HCT116 (cell line): ENCODE results near the gene TGM1. TPM values are rescaled to one million over a fixed set of nuclear protein-coding genes. Genes with fewer than 3 reads are reported as not detected.

ENCODE experiments used
- ATAC-seq: fragments of 200-7000 bp; cut with Tn5 transposase; 2 replicates; pipeline ENCODE4 v1.9.1; 2020; ENCODE audit warnings: mild to moderate bottlenecking, moderate library complexity
- BruUV-seq: library from RNA; stranded (reverse); fragments of 400-500 nt; replicated peaks from 2 replicates; lab custom pipeline; 2021; lab: Mats Ljungman, UMichigan
- CTCF ChIA-PET: fragments of 300-600 bp; sonication (Branson Sonifier 250); formaldehyde crosslinking; loops from one replicate; lab custom pipeline; 2021; ENCODE audit warnings: antibody characterized with exemption; lab: Charles Lee
- POLR2A ChIA-PET: fragments of 300-600, 350-600 bp; sonication (Branson Sonifier 250); formaldehyde crosslinking; loops from one replicate; lab custom pipeline; 2021; ENCODE audit warnings: antibody characterized with exemption; lab: Charles Lee
- RAD21 ChIA-PET, 2 experiments: fragments of 300-600 bp; sonication (Branson Sonifier 250); formaldehyde crosslinking; loops; one replicate each; lab custom pipeline; 2023; ENCODE audit warnings: low total read pairs in 2 of 2; ENCODE audit not compliant: uncharacterized antibody in 2 of 2, unreplicated experiment in 2 of 2, low non-redundant PET in 1 of 2; lab: Charles Lee
- DNase-seq: peaks from one replicate; pipeline ENCODE4 v3.0.0-alpha.2; 2010; ENCODE audit warnings: low read depth, low spot score
- H2AFZ ChIP-seq: fragments of 200-600 bp; shearing (Covaris generic), sonication (generic); 2 replicates; pipeline ENCODE4 v1.6.1; 2017; ENCODE audit warnings: low read depth, mixed run types, mixed read lengths, antibody characterized with exemption, low read length; ENCODE audit not compliant: poor library complexity, severe bottlenecking
- H3K27ac ChIP-seq: 2 replicates; pipeline ENCODE4 v1.5.1; 2012; ENCODE audit warnings: low read depth, low read length
- H3K27me3 ChIP-seq: fragments of 200-600 bp; sonication (generic); 2 replicates; pipeline ENCODE4 v1.6.1; 2016; ENCODE audit warnings: mixed run types, low read length, mixed read lengths; ENCODE audit not compliant: insufficient read depth
- H3K36me3 ChIP-seq, 2 experiments: fragments of 200-500 bp in 1 of 2; fragments of 200-600 bp in 1 of 2; sonication (Bioruptor generic) in 1 of 2; sonication (generic) in 1 of 2; 2 replicates each; pipeline versions ENCODE4 v1.5.1 to v1.6.1; 2014 to 2016; ENCODE audit warnings: low read length in 2 of 2, inconsistent platforms in 1 of 2, mixed read lengths in 1 of 2, mixed run types in 1 of 2; ENCODE audit not compliant: insufficient read depth in 2 of 2, control insufficient read depth in 1 of 2
- H3K4me1 ChIP-seq, 2 experiments: fragments of 200-600 bp in 1 of 2; sonication (generic) in 1 of 2; 2 replicates each; pipeline versions ENCODE4 v1.5.1 to v1.6.1; 2012 to 2017; ENCODE audit warnings: low read length in 2 of 2, inconsistent platforms in 1 of 2, mild to moderate bottlenecking in 1 of 2, mixed read lengths in 1 of 2, mixed run types in 1 of 2, moderate library complexity in 1 of 2; ENCODE audit not compliant: insufficient read depth in 2 of 2, control insufficient read depth in 1 of 2
- H3K4me2 ChIP-seq: fragments of 200-600 bp; sonication (generic); 2 replicates; pipeline ENCODE4 v1.6.1; 2017; ENCODE audit warnings: mixed run types, low read length, mixed read lengths
- H3K4me3 ChIP-seq, 2 experiments: fragments of 200-600 bp in 1 of 2; sonication (generic) in 1 of 2; replicated peaks in 1 of 2; 2 replicates each; pipeline ENCODE4 v1.5.1; 2011 to 2016; ENCODE audit warnings: low read length in 2 of 2, control low read depth in 1 of 2, low read depth in 1 of 2, mild to moderate bottlenecking in 1 of 2, mixed read lengths in 1 of 2, mixed run types in 1 of 2
- H3K79me2 ChIP-seq: fragments of 200-600 bp; sonication (generic); 2 replicates; pipeline ENCODE4 v1.6.1; 2017; ENCODE audit warnings: mild to moderate bottlenecking, mixed run types, low read length, moderate library complexity, mixed read lengths; ENCODE audit not compliant: insufficient read depth
- H3K9ac ChIP-seq: fragments of 200-600 bp; sonication (generic); 2 replicates; pipeline ENCODE4 v1.6.1; 2016; ENCODE audit warnings: low read length, mixed read lengths
- H3K9me2 ChIP-seq: fragments of 200-600 bp; sonication (generic), shearing (Covaris generic); 2 replicates; pipeline ENCODE4 v1.6.1; 2017; ENCODE audit warnings: mixed run types, mild to moderate bottlenecking, moderate library complexity; ENCODE audit not compliant: insufficient read depth
- H3K9me3 ChIP-seq, 2 experiments: fragments of 200-500 bp in 1 of 2; fragments of 200-600 bp in 1 of 2; sonication (Bioruptor generic) in 1 of 2; sonication (generic) in 1 of 2; 2 replicates each; pipeline ENCODE4 v1.6.1; 2014 to 2017; ENCODE audit warnings: low read length in 2 of 2, mixed read lengths in 2 of 2, inconsistent platforms in 1 of 2, low read depth in 1 of 2, mild to moderate bottlenecking in 1 of 2, mixed run types in 1 of 2, moderate library complexity in 1 of 2; ENCODE audit not compliant: control insufficient read depth in 1 of 2, insufficient read depth in 1 of 2
- H4K20me1 ChIP-seq: fragments of 200-600 bp; sonication (generic), shearing (Covaris generic); 2 replicates; pipeline ENCODE4 v1.6.1; 2017; ENCODE audit warnings: mixed run types, mild to moderate bottlenecking, moderate library complexity; ENCODE audit not compliant: insufficient read depth
- CBX3 ChIP-seq: IDR thresholded peaks from 2 replicates; pipeline ENCODE4 v1.6.1; 2012; ENCODE audit warnings: low read depth
- CEBPB ChIP-seq: IDR thresholded peaks from 2 replicates; pipeline ENCODE4 v1.6.1; 2012; ENCODE audit warnings: low read depth
- EGR1 ChIP-seq: IDR thresholded peaks from 2 replicates; pipeline ENCODE4 v1.6.1; 2012; ENCODE audit warnings: low read depth
- ELF1 ChIP-seq: IDR thresholded peaks from 2 replicates; pipeline ENCODE4 v1.6.1; 2012; ENCODE audit warnings: low read depth, borderline replicate concordance
- EZH2 ChIP-seq: fragments of 200-600 bp; sonication (generic); IDR thresholded peaks from 2 replicates; pipeline ENCODE4 v1.6.1; 2017; ENCODE audit warnings: antibody characterized with exemption, mixed run types
- EZH2phosphoT487 ChIP-seq: fragments of 200-600 bp; IDR thresholded peaks from 2 replicates; pipeline ENCODE4 v1.6.1; 2018; ENCODE audit warnings: antibody characterized with exemption, borderline replicate concordance
- FOSL1 ChIP-seq: IDR thresholded peaks from 2 replicates; pipeline ENCODE4 v1.6.1; 2012; ENCODE audit warnings: low read depth
- JUND ChIP-seq: IDR thresholded peaks from 2 replicates; pipeline ENCODE4 v1.6.1; 2012
- MAX ChIP-seq: IDR thresholded peaks from 2 replicates; pipeline ENCODE4 v1.6.1; 2012
- POLR2AphosphoS5 ChIP-seq: IDR thresholded peaks from 2 replicates; pipeline ENCODE4 v1.6.1; 2011; ENCODE audit warnings: mild to moderate bottlenecking, low read depth, low read length, moderate library complexity
- TCF7L2 ChIP-seq: IDR thresholded peaks from 2 replicates; pipeline ENCODE4 v1.7.0; 2011; ENCODE audit warnings: borderline replicate concordance, inconsistent platforms; ENCODE audit not compliant: insufficient read depth, insufficient read length; ENCODE audit errors: extremely low read depth
- YY1 ChIP-seq: IDR thresholded peaks from 2 replicates; pipeline ENCODE4 v1.6.1; 2011; ENCODE audit warnings: low read length, low read depth, moderate library complexity, mild to moderate bottlenecking; ENCODE audit not compliant: insufficient replicate concordance; ENCODE audit errors: extremely low read depth
- ZFX ChIP-seq: fragments of 450-650 bp; IDR thresholded peaks from 2 replicates; pipeline ENCODE4 v1.6.1; 2017
- intact Hi-C: fragments of 100-400 bp; cut with micrococcal nuclease; formaldehyde crosslinking; loops from 2 replicates; pipeline ENCODE4 v1.10.0; 2022
- total RNA-seq: library from RNA; stranded (reverse); gene quantifications from one replicate; pipeline ENCODE4 v1.2.1, GENCODE V29; 2021; ENCODE audit not compliant: unreplicated experiment

Gene TGM1
- total RNA-seq, 1 experiment from 2014 or later: 5.6 TPM

- CTCF ChIA-PET: interaction anchor here (1.1 kb wide), 1 partner anchor 12 kb away, joined by 3 read pairs; the partner anchor contains the start of gene RABGGTA
- Histone ChIP-seq H4K20me1 (no peaks in the 10 kb centered on the region), H3K4me3 (no peak overlapping the region), H3K36me3 (no peaks in the 10 kb centered on the region; a peak in 1 of 4 replicates), H3K27me3 (no peaks in the 10 kb centered on the region), H3K4me1 (peaks cover 10 to 14% of the 10 kb centered on the region in 2 experiments), H3K9me3 (no peaks in the 10 kb centered on the region)
- no TSS peak for BruUV-seq
- POLR2A ChIA-PET: no interaction called here
- RAD21 ChIA-PET: no interaction called here
- peak; percentile 30; the same call in 1 of the 2 replicates for ATAC-seq
- TF ChIP-seq FOSL1: no peak
- TF ChIP-seq EZH2: no peak
- no peak for TF ChIP-seq CBX3
- TF ChIP-seq EGR1: no peak
- no peak for TF ChIP-seq CEBPB
- no peak for TF ChIP-seq ZFX
- no peak for TF ChIP-seq JUND
- no peak for TF ChIP-seq YY1
- no peak for TF ChIP-seq ELF1
- TF ChIP-seq EZH2phosphoT487: no peak
- no peak for TF ChIP-seq POLR2AphosphoS5
- no peak for TF ChIP-seq MAX
- no peak for TF ChIP-seq TCF7L2
- TF ChIP-seq, all 23 proteins: peak for 0
- no peak overlapping the region for H3K27ac ChIP-seq
- no peak overlapping the region for H3K9ac ChIP-seq
- intact Hi-C loops: no loop called here
- no peaks in the 10 kb centered on the region for H3K79me2 ChIP-seq
- H3K9me2 ChIP-seq: no peaks in the 10 kb centered on the region
- DNase-seq: no peak
- peak overlapping the region; percentile 43 for H3K4me2 ChIP-seq
- no peak overlapping the region for H2AFZ ChIP-seq
Measured at GRCh38 chr14:24258548-24259265, 4.3 kb downstream of the TGM1 start.
